Kidney tubule cell (primary cell): ENCODE measurements around the gene RAPGEF6.
"Not testable (repeated sequence)": the region's sequence is repeated elsewhere in the genome, so short reads cannot be mapped to it uniquely, and the experiment has no call there.

Experiments used
- DNase-seq: peaks from one replicate; pipeline ENCODE4 v3.0.0-alpha.2; 2018; ENCODE audit warnings: low spot score

Gene RAPGEF6

GRCh38 chr5:131495536-131496399, 139.3 kb downstream of the RAPGEF6 start:
- no peak for DNase-seq

GRCh38 chr5:131491749-131492148, 143.3 kb downstream of the RAPGEF6 start:
- DNase-seq = no peak

GRCh38 chr5:131488463-131488862, 146.6 kb downstream of the RAPGEF6 start:
- no peak for DNase-seq

- not testable (repeated sequence) for DNase-seq
These were observed 147.7 kb downstream of the RAPGEF6 start for GRCh38 chr5:131487371-131487770.

GRCh38 chr5:131482617-131483016, 152.4 kb downstream of the RAPGEF6 start:
- DNase-seq = no peak

GRCh38 chr5:131481569-131481968, 153.5 kb downstream of the RAPGEF6 start:
- DNase-seq = no peak

- no peak for DNase-seq
These were observed 159.5 kb downstream of the RAPGEF6 start for GRCh38 chr5:131475541-131475941.

GRCh38 chr5:131473731-131474130, 161.3 kb downstream of the RAPGEF6 start:
- DNase-seq = no peak

- peak; percentile 68 for DNase-seq
These were observed 168.8 kb downstream of the RAPGEF6 start for GRCh38 chr5:131466171-131466766.

- DNase-seq = no peak
These were observed 171.4 kb downstream of the RAPGEF6 start for GRCh38 chr5:131463656-131464055.

GRCh38 chr5:131462454-131462853, 172.6 kb downstream of the RAPGEF6 start:
- no peak for DNase-seq

GRCh38 chr5:131461742-131462141, 173.3 kb downstream of the RAPGEF6 start:
- DNase-seq = no peak

GRCh38 chr5:131460867-131461572, 174.0 kb downstream of the RAPGEF6 start:
- DNase-seq = no peak

GRCh38 chr5:131460133-131460532, 174.9 kb downstream of the RAPGEF6 start:
- DNase-seq = no peak

GRCh38 chr5:131459216-131459615, 175.8 kb downstream of the RAPGEF6 start:
- no peak for DNase-seq

- no peak for DNase-seq
These were observed 177.8 kb downstream of the RAPGEF6 start for GRCh38 chr5:131457193-131457592.

GRCh38 chr5:131450941-131451340, 184.1 kb downstream of the RAPGEF6 start:
- no peak for DNase-seq

GRCh38 chr5:131441184-131441583, 193.8 kb downstream of the RAPGEF6 start:
- DNase-seq = no peak

GRCh38 chr5:131436081-131436480, 198.9 kb downstream of the RAPGEF6 start:
- no peak for DNase-seq

GRCh38 chr5:131433109-131433508, 201.9 kb downstream of the RAPGEF6 start:
- no peak for DNase-seq

- no peak for DNase-seq
These were observed 203.2 kb downstream of the RAPGEF6 start for GRCh38 chr5:131431794-131432193.

- DNase-seq = no peak
These were observed 204.2 kb downstream of the RAPGEF6 start for GRCh38 chr5:131430794-131431193.

GRCh38 chr5:131426011-131426410, 209.0 kb downstream of the RAPGEF6 start:
- DNase-seq = no peak
